Duodenal mucosa (tissue), 2 donors: ENCODE data around the gene VWA7.

Source experiments
- H3K27ac ChIP-seq: one replicate; pipeline ENCODE4 v1.7.0; 2013; ENCODE audit warnings: low read depth, low read length
- H3K27me3 ChIP-seq, 2 donors: one replicate each; pipeline ENCODE4 v1.7.0; 2013; ENCODE audit warnings: low read length in 2 of 2, control low read depth in 1 of 2; ENCODE audit not compliant: insufficient read depth in 2 of 2, control insufficient read depth in 1 of 2
- H3K36me3 ChIP-seq, 2 donors: one replicate each; pipeline ENCODE4 v1.7.0; 2013; ENCODE audit warnings: low read length in 2 of 2, control low read depth in 1 of 2; ENCODE audit not compliant: insufficient read depth in 2 of 2, control insufficient read depth in 1 of 2
- H3K4me1 ChIP-seq, 2 donors: one replicate each; pipeline ENCODE4 v1.7.0; 2013; ENCODE audit warnings: low read length in 2 of 2, control low read depth in 1 of 2; ENCODE audit not compliant: insufficient read depth in 2 of 2, control insufficient read depth in 1 of 2
- H3K4me3 ChIP-seq, 2 donors: one replicate each; pipeline ENCODE4 v1.7.0; 2013; ENCODE audit warnings: low read length in 2 of 2, low read depth in 1 of 2
- H3K9ac ChIP-seq, 2 donors: one replicate each; pipeline ENCODE4 v1.7.0; 2013; ENCODE audit warnings: low read length in 2 of 2, low read depth in 1 of 2
- H3K9me3 ChIP-seq, 2 donors: one replicate each; pipeline ENCODE4 v1.7.0; 2013; ENCODE audit warnings: low read length in 2 of 2, control low read depth in 1 of 2; ENCODE audit not compliant: control insufficient read depth in 1 of 2

The VWA7 gene

DNA sequence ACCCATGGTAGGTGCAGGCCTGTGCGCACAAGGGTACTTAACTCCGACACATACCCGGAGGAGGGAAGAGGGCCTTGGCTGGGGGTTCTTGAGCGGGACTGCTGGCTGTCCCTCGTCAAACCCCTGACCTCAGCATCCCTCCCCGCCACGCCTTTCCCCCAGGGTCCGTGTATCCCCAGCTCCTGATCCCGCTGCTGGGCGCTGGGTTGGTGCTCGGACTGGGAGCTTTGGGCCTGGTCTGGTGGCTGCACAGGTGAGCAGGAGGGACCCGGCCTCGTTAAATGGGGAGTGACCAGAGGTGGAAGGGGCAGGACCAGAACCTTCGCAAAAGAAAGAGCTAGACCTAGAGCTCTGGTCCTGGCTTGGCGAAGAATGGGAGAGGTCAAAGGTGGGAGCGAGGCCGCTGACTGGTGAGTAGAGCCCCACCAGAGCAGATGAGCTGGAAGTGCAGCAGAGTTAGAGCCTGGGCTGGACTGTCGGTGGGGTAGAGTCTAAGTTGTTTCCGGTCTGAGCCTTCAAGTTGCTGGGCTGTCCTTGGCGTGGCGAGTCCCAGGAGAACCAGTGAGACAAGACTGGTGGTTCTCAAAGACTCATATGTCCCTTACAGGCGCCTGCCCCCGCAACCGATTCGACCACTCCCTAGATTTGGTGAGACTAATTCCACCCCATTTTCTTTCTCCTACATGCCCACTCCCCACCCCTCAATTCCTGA is 53.0 kb downstream of the VWA7 start:
- no peaks in the 10 kb centered on the region for H3K9me3 ChIP-seq
- no peaks in the 10 kb centered on the region for H3K27me3 ChIP-seq
- H3K4me1 ChIP-seq: peaks cover 27 to 30% of the 10 kb centered on the region in 2 donors
- H3K36me3 ChIP-seq: peaks cover 3 to 21% of the 10 kb centered on the region in 2 donors
- no peak overlapping the region for H3K9ac ChIP-seq
- H3K27ac ChIP-seq: no peak overlapping the region
- H3K4me3 ChIP-seq: no peak overlapping the region

DNA sequence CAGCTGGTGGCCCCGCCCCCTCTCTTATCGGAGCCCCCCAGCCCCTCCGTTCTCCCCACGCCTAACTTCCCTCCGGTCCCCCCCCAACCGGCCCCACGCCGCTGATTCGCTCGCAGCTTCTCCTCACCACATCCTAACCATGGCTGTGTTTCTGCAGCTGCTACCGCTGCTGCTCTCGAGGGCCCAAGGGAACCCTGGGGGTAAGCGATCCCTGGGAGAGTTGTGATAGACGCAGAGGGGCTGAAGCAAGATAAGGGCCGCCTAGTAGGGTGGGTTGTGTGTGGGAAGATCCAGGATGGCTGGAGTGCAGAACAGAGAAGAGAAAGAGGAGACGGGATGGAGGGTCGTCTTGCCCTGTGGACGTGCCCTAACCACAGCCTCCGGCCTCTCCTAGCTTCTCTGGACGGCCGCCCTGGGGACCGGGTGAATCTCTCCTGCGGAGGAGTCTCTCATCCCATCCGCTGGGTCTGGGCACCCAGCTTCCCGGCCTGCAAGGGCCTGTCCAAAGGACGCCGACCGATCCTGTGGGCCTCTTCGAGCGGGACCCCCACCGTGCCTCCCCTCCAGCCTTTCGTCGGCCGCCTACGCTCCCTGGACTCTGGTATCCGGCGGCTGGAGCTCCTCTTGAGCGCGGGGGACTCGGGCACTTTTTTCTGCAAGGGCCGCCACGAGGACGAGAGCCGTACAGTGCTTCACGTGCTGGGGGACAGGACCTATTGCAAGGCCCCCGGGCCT is 53.7 kb downstream of the VWA7 start, which contains the start of gene MPIG6B:
Gene MPIG6B (plus strand): TSS at position 129 of the 735 bp plus-strand sequence. CDS start 11 bp downstream, at position 140.
- H3K4me3 ChIP-seq: no peak within 1 kb of the TSS
- no peaks in the 10 kb centered on the region for H3K9me3 ChIP-seq
- H3K27ac ChIP-seq: no peak within 1 kb of the TSS
- H3K27me3 ChIP-seq: no peaks in the 10 kb centered on the region
- peaks cover under 1 to 21% of the 10 kb centered on the region in 2 donors for H3K36me3 ChIP-seq
- peaks cover 26 to 31% of the 10 kb centered on the region in 2 donors for H3K4me1 ChIP-seq
- H3K9ac ChIP-seq: no peak within 1 kb of the TSS

DNA sequence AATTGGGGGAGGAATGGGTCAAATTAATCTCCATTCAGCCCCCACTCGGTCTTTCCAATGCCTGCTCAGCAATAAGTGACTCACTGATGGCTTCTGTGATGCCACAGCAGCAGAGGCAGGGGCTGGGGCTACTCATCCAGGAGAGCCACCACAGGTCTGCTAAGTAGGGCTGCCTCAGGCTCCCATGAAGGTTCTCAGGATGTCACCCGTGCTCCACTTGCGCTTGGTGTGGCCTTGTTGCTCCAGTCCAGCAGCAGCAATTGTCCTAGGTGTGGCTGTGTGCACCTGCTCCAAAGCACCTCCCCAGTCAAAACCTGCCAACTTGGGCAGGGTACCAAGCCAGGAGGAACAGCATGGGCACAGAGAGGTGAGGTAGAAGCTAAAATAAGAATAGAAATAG is 55.0 kb downstream of the VWA7 start:
- peaks cover 0 to 15% of the 10 kb centered on the region in 2 donors for H3K36me3 ChIP-seq
- no peaks in the 10 kb centered on the region for H3K9me3 ChIP-seq
- no peaks in the 10 kb centered on the region for H3K27me3 ChIP-seq
- H3K4me3 ChIP-seq: no peak overlapping the region
- no peak overlapping the region for H3K9ac ChIP-seq
- peaks cover 20 to 29% of the 10 kb centered on the region in 2 donors for H3K4me1 ChIP-seq
- no peak overlapping the region for H3K27ac ChIP-seq

DNA sequence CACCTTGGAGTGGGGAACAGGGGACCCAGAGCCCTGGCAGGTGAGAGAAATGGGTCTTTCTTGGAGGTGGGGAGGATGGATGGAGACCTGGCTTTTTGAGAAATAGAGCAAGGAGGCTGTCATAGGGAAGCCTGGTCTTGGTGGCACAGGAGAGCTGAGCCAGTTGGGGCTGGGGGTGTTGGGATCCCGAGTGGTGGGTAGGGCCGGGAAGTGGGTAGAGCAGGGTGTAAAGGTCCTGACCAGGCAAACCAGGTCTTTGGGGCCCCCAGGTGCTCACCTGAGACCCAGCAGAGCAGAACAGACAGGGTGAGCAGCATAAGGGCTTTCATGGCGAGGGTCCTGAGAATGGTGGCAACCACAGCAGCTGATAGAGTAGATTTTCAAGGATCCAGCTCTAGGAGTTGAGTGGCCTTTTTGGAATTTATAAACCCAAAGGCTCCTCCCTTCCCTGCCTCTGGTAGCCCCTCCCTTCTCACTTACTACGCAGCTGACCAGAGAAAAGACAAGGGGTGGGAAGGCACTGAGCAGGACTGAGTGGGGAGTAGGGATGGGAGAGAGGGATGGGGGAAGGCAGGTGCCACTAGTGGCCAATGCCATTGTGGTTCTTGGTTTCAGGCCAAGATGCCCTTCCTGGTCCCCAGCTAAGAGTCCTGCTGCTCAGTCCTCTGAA is 55.6 kb downstream of the VWA7 start, which contains the start of gene LY6G6C:
Gene LY6G6C (minus strand): TSS at position 396 of the 670 bp plus-strand sequence. CDS start 67 bp downstream, at position 329.
- Histone ChIP-seq H3K4me1 (peaks cover 16 to 23% of the 10 kb centered on the region in 2 donors), H3K4me3 (no peak within 1 kb of the TSS), H3K9ac (no peak within 1 kb of the TSS), H3K27me3 (no peaks in the 10 kb centered on the region), H3K36me3 (peaks cover 0 to 9% of the 10 kb centered on the region in 2 donors), H3K9me3 (no peaks in the 10 kb centered on the region), H3K27ac (no peak within 1 kb of the TSS)

DNA sequence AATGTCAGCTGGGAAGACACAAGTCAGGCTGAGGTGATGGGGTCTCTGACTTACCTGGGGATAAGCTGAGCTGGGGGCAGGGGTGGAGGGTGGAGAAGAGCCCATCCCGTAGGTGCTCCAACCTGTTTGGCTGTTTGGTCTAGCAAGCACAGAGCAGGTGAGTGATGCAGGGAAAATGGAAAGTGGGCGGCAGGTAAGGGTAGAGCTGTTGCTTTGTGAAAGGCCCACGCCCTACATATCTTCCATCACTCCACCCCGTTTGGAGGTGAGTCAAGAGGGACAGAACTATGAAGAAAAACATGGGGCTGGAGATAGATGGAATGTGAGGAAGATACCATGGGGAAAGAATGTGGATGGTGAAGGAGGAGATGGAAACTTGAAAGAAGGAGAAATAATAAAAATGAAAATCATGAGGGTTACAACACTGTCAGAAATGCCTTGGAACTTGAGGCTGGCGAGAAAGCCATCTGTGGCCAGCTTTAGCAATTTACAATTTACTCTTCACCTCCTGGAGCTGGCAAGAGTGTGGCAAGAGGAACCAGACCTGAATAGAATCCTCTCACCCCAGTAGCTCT is 56.8 kb downstream of the VWA7 start:
- H3K9ac ChIP-seq: no peak overlapping the region
- H3K9me3 ChIP-seq: no peaks in the 10 kb centered on the region
- no peak overlapping the region for H3K4me3 ChIP-seq
- no peaks in the 10 kb centered on the region for H3K36me3 ChIP-seq
- no peak overlapping the region for H3K27ac ChIP-seq
- no peaks in the 10 kb centered on the region for H3K27me3 ChIP-seq
- peaks cover 11 to 23% of the 10 kb centered on the region in 2 donors for H3K4me1 ChIP-seq

DNA sequence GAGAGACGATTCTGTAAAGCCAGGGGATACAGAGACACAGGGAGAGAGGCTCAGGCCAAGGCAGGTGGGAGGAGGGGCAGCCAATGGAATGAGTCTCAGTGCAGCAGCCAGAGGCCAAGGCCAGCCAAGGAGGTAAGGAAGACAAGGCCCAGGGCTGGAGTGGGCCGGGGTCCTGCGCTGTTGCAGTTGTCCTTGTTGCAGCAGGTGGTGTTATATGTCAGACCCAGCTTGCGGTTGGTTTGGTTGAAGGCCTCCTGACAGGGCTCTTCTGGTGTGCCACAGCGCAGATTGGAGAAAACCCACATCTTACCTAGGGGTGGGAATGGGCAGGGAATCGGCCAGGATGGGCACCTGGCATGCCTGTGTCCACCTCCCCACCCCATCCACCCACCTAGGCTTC is 58.1 kb downstream of the VWA7 start:
- H3K27ac ChIP-seq: no peak overlapping the region
- H3K9ac ChIP-seq: peak overlapping the region in 1 of 2 donors; percentile 38
- H3K4me3 ChIP-seq: no peak overlapping the region
- no peaks in the 10 kb centered on the region for H3K27me3 ChIP-seq
- H3K4me1 ChIP-seq: peaks cover 14 to 27% of the 10 kb centered on the region in 2 donors
- H3K36me3 ChIP-seq: no peaks in the 10 kb centered on the region
- H3K9me3 ChIP-seq: no peaks in the 10 kb centered on the region

DNA sequence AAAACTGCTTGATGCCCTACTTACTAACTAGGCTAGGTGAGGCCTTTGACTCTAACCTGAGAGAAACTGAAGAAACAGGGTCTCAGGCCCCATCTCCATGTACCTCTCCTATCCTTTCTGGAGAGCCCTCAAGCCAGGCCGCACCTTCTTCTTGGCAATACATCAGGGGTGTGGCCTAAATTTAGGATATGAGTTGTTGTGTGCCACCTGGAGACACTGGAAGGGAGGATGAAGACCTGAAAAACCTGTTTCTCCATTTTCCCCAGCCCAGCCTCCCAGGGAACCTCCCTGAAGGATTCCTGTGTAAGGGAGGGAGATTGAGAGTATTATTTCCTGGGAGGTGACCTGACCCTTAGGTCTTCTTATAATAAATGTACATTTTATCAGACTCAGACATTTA is 58.9 kb downstream of the VWA7 start:
- H3K9ac ChIP-seq: no peak overlapping the region
- H3K36me3 ChIP-seq: no peaks in the 10 kb centered on the region
- H3K4me3 ChIP-seq: no peak overlapping the region
- H3K27me3 ChIP-seq: no peaks in the 10 kb centered on the region
- H3K9me3 ChIP-seq: no peaks in the 10 kb centered on the region
- H3K27ac ChIP-seq: no peak overlapping the region
- H3K4me1 ChIP-seq: peaks cover 17 to 34% of the 10 kb centered on the region in 2 donors

DNA sequence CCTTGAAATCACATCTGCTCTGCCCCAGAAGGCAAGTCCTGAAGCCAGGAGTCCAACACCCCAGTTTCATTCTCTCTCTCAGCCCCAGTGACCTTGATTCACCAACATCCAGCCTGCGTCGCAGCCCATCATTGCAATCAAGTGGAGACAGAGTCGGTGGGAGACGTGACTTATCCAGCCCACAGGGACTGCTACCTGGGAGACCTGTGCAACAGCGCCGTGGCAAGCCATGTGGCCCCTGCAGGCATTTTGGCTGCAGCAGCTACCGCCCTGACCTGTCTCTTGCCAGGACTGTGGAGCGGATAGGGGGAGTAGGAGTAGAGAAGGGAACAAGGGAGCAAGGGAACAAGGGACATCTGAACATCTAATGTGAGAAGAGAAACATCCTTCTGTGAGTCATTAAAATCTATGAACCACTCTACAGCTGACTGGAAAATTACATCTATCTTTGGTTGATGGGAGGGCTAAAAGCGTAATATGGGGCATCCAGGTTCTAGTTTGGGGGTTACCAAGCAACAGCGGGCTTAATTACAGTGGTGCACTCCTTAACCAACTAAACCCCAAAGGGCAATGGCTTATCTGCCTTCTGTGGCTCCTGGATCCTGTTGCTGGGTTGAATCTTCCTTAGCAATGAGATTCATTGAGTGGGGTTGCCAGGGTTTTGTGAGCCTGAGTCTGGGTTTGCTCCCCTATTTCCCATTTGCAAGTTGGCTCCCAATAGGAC is 59.5 kb downstream of the VWA7 start:
- no peak overlapping the region for H3K9ac ChIP-seq
- no peak overlapping the region for H3K27ac ChIP-seq
- H3K9me3 ChIP-seq: no peaks in the 10 kb centered on the region
- H3K4me3 ChIP-seq: no peak overlapping the region
- peaks cover 17 to 34% of the 10 kb centered on the region in 2 donors for H3K4me1 ChIP-seq
- no peaks in the 10 kb centered on the region for H3K36me3 ChIP-seq
- no peaks in the 10 kb centered on the region for H3K27me3 ChIP-seq
